Upper lobe of left lung (tissue), 6 donors: ENCODE results near the gene FNDC5. TPM values are rescaled to one million over a fixed set of nuclear protein-coding genes. Genes with fewer than 3 reads are reported as not detected.

Experiments used
- ATAC-seq, 2 donors: fragments of 200-7000 bp; cut with Tn5 transposase; one replicate each; pipeline ENCODE4 v1.9.1; 2022; ENCODE audit warnings: mild to moderate bottlenecking in 2 of 2, moderate library complexity in 2 of 2; ENCODE audit not compliant: low FRiP score in 2 of 2
- DNase-seq, 2 donors: peaks; one replicate each; pipeline ENCODE4 v3.0.0-alpha.2; 2019 to 2020
- H3K27ac ChIP-seq, 4 donors: fragments of 200-600 bp; sonication (generic); one replicate each; pipeline ENCODE4 v1.5.1; 2016 to 2019
- H3K27me3 ChIP-seq, 4 donors: fragments of 200-600 bp; sonication (generic); one replicate each; pipeline ENCODE4 v1.5.1; 2017 to 2019
- H3K36me3 ChIP-seq, 4 donors: fragments of 200-600 bp; sonication (generic); one replicate each; pipeline ENCODE4 v1.5.1; 2016 to 2019
- H3K4me1 ChIP-seq, 4 donors: fragments of 200-600 bp; sonication (generic); one replicate each; pipeline ENCODE4 v1.5.1; 2018 to 2019
- H3K4me3 ChIP-seq, 4 donors: fragments of 200-600 bp; sonication (generic); one replicate each; pipeline ENCODE4 v1.5.1; 2017 to 2019; ENCODE audit warnings: mild to moderate bottlenecking in 2 of 4, moderate library complexity in 1 of 4
- H3K9me3 ChIP-seq, 4 donors: fragments of 200-600 bp; sonication (generic); one replicate each; pipeline ENCODE4 v1.5.1; 2018 to 2019
- CTCF ChIP-seq, 6 experiments: fragments of 450-650 bp in 4 of 6; fragments of 200-600 bp in 2 of 6; sonication (generic) in 2 of 6; IDR thresholded peaks; one replicate each; pipeline ENCODE4 v1.5.1; 2016 to 2019; ENCODE audit warnings: antibody characterized with exemption in 6 of 6
- EP300 ChIP-seq, 4 donors: sonication (generic); formaldehyde crosslinking; IDR thresholded peaks; one replicate each; pipeline ENCODE4 v1.5.1; 2017; ENCODE audit warnings: antibody characterized with exemption in 4 of 4, control low read depth in 2 of 4
- POLR2A ChIP-seq, 4 donors: fragments of 450-650 bp; IDR thresholded peaks; one replicate each; pipeline ENCODE4 v1.5.1; 2016 to 2017; ENCODE audit warnings: antibody characterized with exemption in 4 of 4, mild to moderate bottlenecking in 2 of 4
- POLR2AphosphoS5 ChIP-seq, 2 donors: sonication (generic); formaldehyde crosslinking; IDR thresholded peaks; one replicate each; pipeline ENCODE4 v1.5.1; 2017; ENCODE audit warnings: antibody characterized with exemption in 2 of 2
- WGBS, 2 donors: methylation state at CpG; one replicate each; pipeline ENCODE4 v1.1.5; 2017 to 2018; 5-methylcytosine and 5-hydroxymethylcytosine counted together
- total RNA-seq, 6 donors: library from RNA; depleted of rRNA in 4 of 6; stranded (reverse); fragments of >200 nt in 4 of 6; gene quantifications; one replicate each; pipeline versions ENCODE4 v1.1.0 to v1.2.1, GENCODE V29; 2016 to 2021
- donor health status: DM: no; HTN: no; CAD: no; lungs with moderate emphysema.
- donor health status: DM: no; HTN: yes; CAD: no; lungs with severe emphysema.

The FNDC5 gene
- total RNA-seq, 6 donors from 2014 or later: 0.30 to 10.3 (median 2.2) TPM; not detected in 2

DNA sequence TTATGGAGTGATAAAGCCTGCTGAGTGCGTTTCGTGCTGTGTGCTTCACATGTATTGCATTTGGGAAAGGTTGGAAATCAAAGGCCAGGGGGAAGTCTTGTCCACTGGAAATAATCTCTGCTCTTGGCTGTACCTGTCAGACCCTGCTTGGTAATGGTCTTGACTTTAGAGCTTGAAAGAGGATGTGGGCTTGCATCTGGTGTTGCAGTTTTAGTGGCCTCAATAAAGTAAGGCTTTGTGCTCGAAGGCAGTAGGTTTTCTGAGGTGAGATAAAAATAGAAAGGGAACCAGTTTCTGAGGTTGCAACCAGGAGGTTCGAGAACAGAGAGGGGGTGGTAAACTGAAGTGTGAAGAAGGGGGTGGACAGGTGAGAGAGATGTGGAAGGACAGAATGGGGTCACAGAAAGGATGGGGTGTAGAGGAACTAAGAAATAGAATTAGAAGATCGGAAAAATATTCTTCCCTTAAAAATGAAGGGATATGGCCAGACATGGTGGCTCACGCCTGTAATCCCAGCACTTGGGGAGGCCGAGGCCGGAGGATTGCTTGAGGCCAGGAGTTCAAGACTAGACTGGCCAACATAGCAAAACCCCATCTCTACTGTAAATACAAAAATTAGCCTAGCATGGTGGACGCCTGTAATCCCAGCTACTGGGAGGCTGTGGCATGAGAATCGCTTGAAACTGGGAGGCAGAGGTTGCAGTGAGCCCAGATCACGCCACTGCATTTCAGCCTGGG is 51.7 kb downstream of the FNDC5 start:
- peaks cover 33 to 44% (median 36%) of the 10 kb centered on the region in 4 donors for H3K4me1 ChIP-seq
- H3K27ac ChIP-seq: peak overlapping the region; percentile 92 to 99 (median 96)
- DNase-seq (no peak), ATAC-seq (no peak)
- no peaks in the 10 kb centered on the region for H3K9me3 ChIP-seq
- H3K27me3 ChIP-seq: no peaks in the 10 kb centered on the region
- H3K36me3 ChIP-seq: peaks cover 0 to 4% (median 0%) of the 10 kb centered on the region in 4 donors
- WGBS, 2 donors: 69 to 71% methylated on average over 11 of the region's 11 CpGs
- TF ChIP-seq POLR2A (IDR thresholded peaks at IDR 0.05): no peak
- peak overlapping the region in 3 of 4 donors; percentile 63 to 93 (median 85) for H3K4me3 ChIP-seq

GRCh38 chr1:32817815-32818786 is 52.6 kb downstream of the FNDC5 start:
- peak; percentile 58 to 60 for ATAC-seq
- WGBS, 2 donors: 2 to 11% methylated on average over 5 to 43 of the region's 51 CpGs
- Histone ChIP-seq H3K4me3 (peak overlapping the region; percentile 63 to 98 (median 89)), H3K9me3 (no peaks in the 10 kb centered on the region), H3K36me3 (peaks cover 0 to 4% (median 0%) of the 10 kb centered on the region in 4 donors), H3K27ac (peak overlapping the region; percentile 92 to 99 (median 96)), H3K27me3 (no peaks in the 10 kb centered on the region), H3K4me1 (peaks cover 35 to 53% (median 40%) of the 10 kb centered on the region in 4 donors)
- TF ChIP-seq EP300 (IDR thresholded peaks at IDR 0.05): peak in 1 of 4 donors; percentile 7
- peak in 1 of 6 experiments; percentile 4 for TF ChIP-seq CTCF (IDR thresholded peaks at IDR 0.05)
- no peak for TF ChIP-seq POLR2A (IDR thresholded peaks at IDR 0.05)
- TF ChIP-seq POLR2AphosphoS5 (IDR thresholded peaks at IDR 0.05): peak in 1 of 2 donors; percentile 38
- DNase-seq: peak; percentile 78 to 90

- ATAC-seq: peak; percentile 99 to 100
- H3K9me3 ChIP-seq: no peaks in the 10 kb centered on the region
- peak; percentile 100 for DNase-seq
- peaks cover 35 to 57% (median 42%) of the 10 kb centered on the region in 4 donors for H3K4me1 ChIP-seq
- no peaks in the 10 kb centered on the region for H3K27me3 ChIP-seq
- TF ChIP-seq CTCF (IDR thresholded peaks at IDR 0.05): peak; percentile 10 to 57 (median 42)
- TF ChIP-seq POLR2A (IDR thresholded peaks at IDR 0.05): peak; percentile 50 to 83 (median 66)
- TF ChIP-seq POLR2AphosphoS5 (IDR thresholded peaks at IDR 0.05): peak; percentile 89 to 99
- peak in 1 of 4 donors; percentile 88 for TF ChIP-seq EP300 (IDR thresholded peaks at IDR 0.05)
- 0 to 1% methylated on average over 4 to 42 of the region's 55 CpGs for WGBS, 2 donors
- peak within 1 kb of the TSS; percentile 92 to 99 (median 96) for H3K27ac ChIP-seq
- H3K36me3 ChIP-seq: peaks cover 0 to 4% (median 0%) of the 10 kb centered on the region in 4 donors
- H3K4me3 ChIP-seq: peak within 1 kb of the TSS; percentile 63 to 98 (median 89)
Measured at GRCh38 chr1:32817159-32817814, 53.4 kb downstream of the FNDC5 start, which contains the start of the genes S100PBP and YARS1. Gene S100PBP (plus strand): TSS chr1:32817653. CDS start chr1:32826100, 8,447 bp downstream. Gene YARS1 (minus strand): TSS chr1:32817358. CDS start chr1:32817244, 114 bp downstream.

DNA sequence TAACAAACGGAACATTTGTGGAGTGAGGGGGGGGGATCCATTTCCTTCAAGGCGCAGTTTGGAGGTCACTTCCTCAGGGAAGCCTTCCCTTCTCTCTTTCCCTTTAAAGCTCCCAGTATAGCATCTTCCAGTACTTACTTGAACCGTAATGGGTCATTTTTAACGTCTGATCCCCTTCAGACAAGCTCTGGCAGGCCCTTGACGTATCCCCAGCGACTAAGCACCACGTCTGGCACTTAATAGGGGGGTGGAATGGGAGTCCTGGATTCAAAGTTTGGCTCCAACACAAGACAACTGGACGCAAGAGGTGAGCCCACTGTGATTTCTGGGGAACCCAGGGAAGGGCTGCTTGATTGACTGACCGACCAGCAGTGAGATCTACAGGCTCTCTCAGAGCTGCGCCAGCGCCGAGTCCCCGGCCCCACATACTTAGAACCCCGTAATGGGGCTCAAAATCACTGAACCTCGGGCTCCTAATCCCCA is 54.0 kb downstream of the FNDC5 start:
- Histone ChIP-seq H3K4me3 (peak overlapping the region; percentile 63 to 93 (median 82)), H3K4me1 (peaks cover 40 to 63% (median 44%) of the 10 kb centered on the region in 4 donors), H3K27me3 (no peaks in the 10 kb centered on the region), H3K36me3 (peaks cover 0 to 4% (median 0%) of the 10 kb centered on the region in 4 donors), H3K27ac (peak overlapping the region; percentile 92 to 99 (median 96)), H3K9me3 (no peaks in the 10 kb centered on the region)
- DNase-seq (peak in 1 of 2 donors; percentile 25), ATAC-seq (peak; percentile 12 to 16)
- TF ChIP-seq POLR2A (IDR thresholded peaks at IDR 0.05) (no peak), CTCF (IDR thresholded peaks at IDR 0.05) (no peak), POLR2AphosphoS5 (IDR thresholded peaks at IDR 0.05) (no peak), EP300 (IDR thresholded peaks at IDR 0.05) (no peak)
- 1 to 2% methylated on average over 7 to 15 of the region's 15 CpGs for WGBS, 2 donors
